Activated T-helper 1 cell treated with anti-CD3 and anti-CD28 coated beads, Interleukin-2, amount 50 U/mL, for 16 hours (primary cell): Measurements from ENCODE around the gene POLR1C.
A peak's percentile ranks its signal among the peaks of the same experiment; 100 is the strongest.
"Not testable (repeated sequence)": the region's sequence is repeated elsewhere in the genome, so short reads cannot be mapped to it uniquely, and the experiment has no call there.

Source experiments
- DNase-seq, 2 donors: peaks; one replicate each; pipeline ENCODE4 v3.0.0-alpha.2; 2020; ENCODE audit warnings: low read depth in 1 of 2, low spot score in 1 of 2

The POLR1C gene

GRCh38 chr6:43492673-43493072 is 24.2 kb upstream of the POLR1C start:
- DNase-seq = no peak

- DNase-seq = no peak
Measured at GRCh38 chr6:43493230-43493629, 23.7 kb upstream of the POLR1C start.

- no peak for DNase-seq
Measured at GRCh38 chr6:43493833-43494232, 23.1 kb upstream of the POLR1C start.

GRCh38 chr6:43494321-43494720 is 22.6 kb upstream of the POLR1C start:
- DNase-seq = no peak

- no peak for DNase-seq
Measured at GRCh38 chr6:43494766-43495165, 22.1 kb upstream of the POLR1C start.

GRCh38 chr6:43495409-43495941 is 21.4 kb upstream of the POLR1C start:
- DNase-seq = no peak

- DNase-seq = no peak
Measured at GRCh38 chr6:43496370-43497128, 20.3 kb upstream of the POLR1C start.

GRCh38 chr6:43497129-43497396 is 19.8 kb upstream of the POLR1C start:
- DNase-seq = no peak

GRCh38 chr6:43497689-43498088 is 19.2 kb upstream of the POLR1C start:
- DNase-seq = no peak

GRCh38 chr6:43498291-43498690 is 18.6 kb upstream of the POLR1C start:
- not testable (repeated sequence) for DNase-seq

- DNase-seq = no peak
Measured at GRCh38 chr6:43499028-43499815, 17.7 kb upstream of the POLR1C start.

GRCh38 chr6:43500921-43501320 is 16.0 kb upstream of the POLR1C start:
- DNase-seq = no peak

GRCh38 chr6:43502666-43503065 is 14.2 kb upstream of the POLR1C start:
- DNase-seq = no peak

GRCh38 chr6:43503443-43503842 is 13.4 kb upstream of the POLR1C start:
- DNase-seq = no peak

GRCh38 chr6:43504756-43505593 is 11.9 kb upstream of the POLR1C start:
- no peak for DNase-seq

- no peak for DNase-seq
Measured at GRCh38 chr6:43505718-43506117, 11.2 kb upstream of the POLR1C start.

GRCh38 chr6:43506171-43506570 is 10.7 kb upstream of the POLR1C start:
- no peak for DNase-seq

- peak; percentile 61 to 68 for DNase-seq
Measured at GRCh38 chr6:43506667-43507471, 10.0 kb upstream of the POLR1C start.

- DNase-seq = no peak
Measured at GRCh38 chr6:43508481-43509141, 8.3 kb upstream of the POLR1C start.
